OCI-LY3 (cell line): ENCODE data around the gene RBBP8.

ENCODE experiments used
- H2AFZ ChIP-seq: fragments of 200-600, 300-600 bp; shearing (Covaris generic); 2 replicates; pipeline ENCODE4 v1.6.0; 2014; ENCODE audit warnings: antibody characterized with exemption, low read depth, low read length
- H3K27ac ChIP-seq: fragments of 200-600, 300-600 bp; sonication (generic); 2 replicates; pipeline ENCODE4 v1.5.1; 2014; ENCODE audit warnings: mild to moderate bottlenecking, low read length, moderate library complexity, mixed read lengths
- H3K27me3 ChIP-seq: fragments of 200-600, 300-600 bp; sonication (generic); 2 replicates; pipeline ENCODE4 v1.6.1; 2014; ENCODE audit warnings: low read depth, low read length, mixed read lengths
- H3K36me3 ChIP-seq: fragments of 200-600, 300-600 bp; sonication (generic); replicated peaks from 2 replicates; pipeline ENCODE3; 2014; ENCODE audit warnings: low read depth, low read length, mixed read lengths
- H3K4me1 ChIP-seq: fragments of 300-600, 200-600 bp; sonication (generic); 2 replicates; pipeline ENCODE4 v1.6.1; 2014; ENCODE audit warnings: low read length, mixed read lengths
- H3K4me2 ChIP-seq: fragments of 200-600, 300-600 bp; sonication (generic); 2 replicates; pipeline ENCODE4 v1.6.1; 2014; ENCODE audit warnings: low read length, mixed read lengths
- H3K4me3 ChIP-seq: fragments of 300-600, 200-600 bp; sonication (generic); 2 replicates; pipeline ENCODE4 v1.5.1; 2014; ENCODE audit warnings: antibody characterized with exemption, mild to moderate bottlenecking, low read length, moderate library complexity
- H3K79me2 ChIP-seq: fragments of 300-600, 200-600 bp; shearing (Covaris generic); 2 replicates; pipeline ENCODE4 v1.6.1; 2014; ENCODE audit warnings: mild to moderate bottlenecking, low read length, mixed read lengths
- H3K9ac ChIP-seq: fragments of 300-600, 200-600 bp; shearing (Covaris generic); 2 replicates; pipeline ENCODE4 v1.6.0; 2014; ENCODE audit warnings: mild to moderate bottlenecking, low read length, moderate library complexity
- H3K9me3 ChIP-seq: fragments of 200-600, 300-600 bp; shearing (Covaris generic); 2 replicates; pipeline ENCODE4 v1.6.1; 2014; ENCODE audit warnings: low read length, mixed read lengths; ENCODE audit not compliant: insufficient read depth
- H4K20me1 ChIP-seq: fragments of 200-600, 300-600 bp; sonication (generic); 2 replicates; pipeline ENCODE4 v1.6.1; 2016; ENCODE audit warnings: low read length, mixed read lengths; ENCODE audit not compliant: insufficient read depth
- CTCF ChIP-seq: fragments of 200-600, 300-600 bp; sonication (generic); IDR thresholded peaks from 2 replicates; pipeline ENCODE4 v1.5.1; 2014; ENCODE audit warnings: antibody characterized with exemption, low read length, low read depth
- EZH2phosphoT487 ChIP-seq: fragments of 200-600 bp; shearing (Covaris generic); IDR thresholded peaks from 2 replicates; pipeline ENCODE4 v1.6.1; 2018; ENCODE audit warnings: antibody characterized with exemption, mixed run types, low read depth

The RBBP8 gene

GRCh38 chr18:22964722-22965121, 31.6 kb downstream of the RBBP8 start:
- no peaks in the 10 kb centered on the region for H4K20me1 ChIP-seq
- no peaks in the 10 kb centered on the region for H3K9me3 ChIP-seq
- no peak overlapping the region for H3K9ac ChIP-seq
- no peak overlapping the region for H3K27ac ChIP-seq
- no peaks in the 10 kb centered on the region for H3K27me3 ChIP-seq
- TF ChIP-seq EZH2phosphoT487 (no peak), CTCF (no peak)
- no peak overlapping the region for H2AFZ ChIP-seq
- H3K4me3 ChIP-seq: no peak overlapping the region
- H3K36me3 ChIP-seq: peaks cover 7% of the 10 kb centered on the region
- no peaks in the 10 kb centered on the region for H3K4me1 ChIP-seq
- no peak overlapping the region for H3K4me2 ChIP-seq
- H3K79me2 ChIP-seq: 0 out of 2 replicates have a peak, but pooled peaks cover 6% of the 10 kb centered on the region

- Histone ChIP-seq H3K79me2 (no peaks in the 10 kb centered on the region), H3K36me3 (peaks cover 6% of the 10 kb centered on the region), H3K4me1 (peaks cover 7% of the 10 kb centered on the region), H3K4me2 (no peak overlapping the region), H4K20me1 (no peaks in the 10 kb centered on the region), H3K27ac (no peak overlapping the region), H2AFZ (no peak overlapping the region), H3K9me3 (no peaks in the 10 kb centered on the region), H3K9ac (no peak overlapping the region), H3K4me3 (no peak overlapping the region), H3K27me3 (no peaks in the 10 kb centered on the region)
- TF ChIP-seq EZH2phosphoT487: no peak
- no peak for TF ChIP-seq CTCF
Observed at GRCh38 chr18:22971038-22971437, 37.9 kb downstream of the RBBP8 start.

GRCh38 chr18:22974001-22974400, 40.9 kb downstream of the RBBP8 start:
- no peaks in the 10 kb centered on the region for H3K27me3 ChIP-seq
- no peaks in the 10 kb centered on the region for H3K79me2 ChIP-seq
- H3K27ac ChIP-seq: no peak overlapping the region
- no peaks in the 10 kb centered on the region for H3K9me3 ChIP-seq
- peaks cover 12% of the 10 kb centered on the region for H3K36me3 ChIP-seq
- H3K4me2 ChIP-seq: no peak overlapping the region
- H3K4me1 ChIP-seq: peaks cover 34% of the 10 kb centered on the region
- H4K20me1 ChIP-seq: no peaks in the 10 kb centered on the region
- no peak overlapping the region for H3K9ac ChIP-seq
- no peak for TF ChIP-seq EZH2phosphoT487
- no peak for TF ChIP-seq CTCF
- no peak overlapping the region for H2AFZ ChIP-seq
- no peak overlapping the region for H3K4me3 ChIP-seq

- TF ChIP-seq CTCF (no peak), EZH2phosphoT487 (no peak)
- Histone ChIP-seq H3K27ac (no peak overlapping the region), H3K36me3 (peaks cover 15% of the 10 kb centered on the region)
Observed at GRCh38 chr18:22974707-22975106, 41.6 kb downstream of the RBBP8 start.

More at GRCh38 chr18:22974707-22975106, 41.6 kb downstream of the RBBP8 start:
- Histone ChIP-seq H3K4me2 (no peak overlapping the region), H3K4me3 (no peak overlapping the region), H3K9me3 (no peaks in the 10 kb centered on the region), H3K9ac (no peak overlapping the region), H3K27me3 (no peaks in the 10 kb centered on the region), H3K79me2 (no peaks in the 10 kb centered on the region), H2AFZ (no peak overlapping the region), H4K20me1 (no peaks in the 10 kb centered on the region), H3K4me1 (peaks cover 34% of the 10 kb centered on the region)
